ENCODE data around the gene VSTM2L. TPM values are rescaled to one million over a fixed set of nuclear protein-coding genes. Genes with fewer than 3 reads are reported as not detected.

Gene VSTM2L
- polyA plus RNA-seq, 2 donors, result 0.26 to 0.57 TPM

Other genes starting within 250 kb of the VSTM2L start
- gene CTNNBL1, start 209.1 kb upstream of the VSTM2L start, polyA plus RNA-seq, result 10 to 100 TPM; 30.2 to 39.6 TPM
- gene TTI1, start 130.3 kb downstream of the VSTM2L start, polyA plus RNA-seq, result 1 to 10 TPM; 4.6 to 6.1 TPM
- gene RPRD1B, start 130.6 kb downstream of the VSTM2L start, polyA plus RNA-seq, result 10 to 100 TPM in 1 of 2 donors, 1 to 10 TPM in 1; 4.9 to 10.2 TPM

All from esophagus (tissue), 2 donors.